Activated gamma-delta T cell treated with anti-CD3 and anti-CD28 coated beads, Interleukin-2, amount 50 U/mL, for 16 hours (primary cell): ENCODE measurements around the gene SLC15A4.
"Not testable (repeated sequence)": the region's sequence is repeated elsewhere in the genome, so short reads cannot be mapped to it uniquely, and the experiment has no call there.

Source experiments
- DNase-seq: peaks from one replicate; pipeline ENCODE4 v3.0.0-alpha.2; 2020; ENCODE audit warnings: low read depth

Gene SLC15A4

GRCh38 chr12:128844031-128844635 is 20.4 kb upstream of the SLC15A4 start:
- no peak for DNase-seq

- no peak for DNase-seq
Observed at GRCh38 chr12:128843538-128843937, 19.8 kb upstream of the SLC15A4 start.

GRCh38 chr12:128842579-128842978 is 18.8 kb upstream of the SLC15A4 start:
- DNase-seq = no peak

- no peak for DNase-seq
Observed at GRCh38 chr12:128840862-128841468, 17.2 kb upstream of the SLC15A4 start.

DNA sequence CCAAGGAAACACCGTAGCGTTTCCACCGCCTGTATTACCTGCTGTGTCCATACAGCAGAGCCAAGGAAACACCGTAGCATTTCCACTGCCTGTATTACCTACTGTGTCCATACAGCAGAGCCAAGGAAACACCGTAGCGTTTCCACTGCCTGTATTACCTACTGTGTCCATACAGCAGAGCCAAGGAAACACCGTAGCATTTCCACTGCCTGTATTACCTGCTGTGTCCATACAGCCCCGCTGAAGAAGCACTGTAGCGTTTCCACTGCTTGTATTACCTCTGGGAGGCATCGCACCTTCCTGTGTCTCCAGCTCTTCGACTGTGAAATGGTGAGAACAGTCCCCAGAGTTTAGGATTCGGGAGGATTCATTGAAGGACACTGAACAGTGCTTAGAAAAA is 16.1 kb upstream of the SLC15A4 start:
- not testable (repeated sequence) for DNase-seq

DNA sequence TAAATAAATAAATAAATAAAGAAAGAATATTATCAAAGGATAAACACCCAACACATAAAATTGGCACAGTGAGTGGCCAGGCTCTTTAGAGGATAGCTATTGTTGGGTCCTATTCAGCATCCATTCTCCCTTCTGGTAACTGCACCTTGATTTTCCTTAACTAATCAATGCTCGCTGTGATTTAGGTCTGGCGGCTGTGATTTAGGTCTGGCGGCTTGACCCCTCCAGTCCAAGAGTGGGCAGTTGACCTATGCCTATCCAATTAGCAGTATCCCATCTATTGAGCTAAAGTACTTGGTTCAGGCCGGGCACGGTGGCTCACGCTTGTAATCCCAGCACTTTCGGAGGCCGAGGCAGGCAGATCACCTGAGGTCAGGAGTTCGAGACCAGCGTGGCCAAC is 9.7 kb upstream of the SLC15A4 start:
- no peak for DNase-seq

GRCh38 chr12:128830505-128830893 is 6.7 kb upstream of the SLC15A4 start:
- DNase-seq = no peak

GRCh38 chr12:128829861-128830504 is 6.2 kb upstream of the SLC15A4 start:
- no peak for DNase-seq

- DNase-seq = no peak
Observed at GRCh38 chr12:128827724-128828123, 4.0 kb upstream of the SLC15A4 start.

- no peak for DNase-seq
Observed at GRCh38 chr12:128825835-128826234, 2.1 kb upstream of the SLC15A4 start.

- DNase-seq = no peak
Observed at GRCh38 chr12:128823216-128823915, 392 bp downstream of the SLC15A4 start.

DNA sequence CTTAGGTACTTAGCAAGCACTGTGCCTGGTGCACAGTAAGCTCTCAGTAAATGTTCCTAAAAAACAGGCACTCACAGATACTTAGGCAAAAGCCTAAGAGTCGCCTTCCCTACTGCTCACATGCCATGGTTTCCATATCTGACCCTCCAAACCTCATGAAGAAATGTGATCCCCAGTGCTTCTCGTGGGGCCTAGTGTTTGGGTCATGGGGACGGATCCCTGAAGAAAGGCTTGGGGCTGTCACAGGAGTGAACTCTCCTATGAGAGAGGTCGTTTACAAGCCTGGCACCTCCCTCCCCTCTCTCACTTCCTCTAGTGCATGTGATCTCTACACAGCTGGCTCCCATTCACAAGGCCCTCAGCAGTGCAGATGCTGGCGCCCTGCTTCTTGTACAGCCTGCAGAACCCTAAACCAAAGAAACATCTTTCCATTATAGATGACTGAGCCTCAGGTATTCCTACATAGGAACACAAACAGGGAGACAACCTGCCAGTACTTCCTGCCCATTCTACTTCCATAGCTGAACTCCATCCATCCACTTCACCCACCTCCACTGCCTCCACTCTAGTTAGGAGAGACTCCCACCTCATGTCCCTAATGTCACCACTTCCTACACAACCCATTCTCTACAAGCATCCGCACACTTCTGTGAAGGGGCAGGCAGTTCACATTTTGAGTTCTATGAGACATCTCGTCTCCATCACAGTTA is 2.9 kb downstream of the SLC15A4 start:
- DNase-seq = no peak

GRCh38 chr12:128820253-128820652 is 3.5 kb downstream of the SLC15A4 start:
- DNase-seq = no peak

DNA sequence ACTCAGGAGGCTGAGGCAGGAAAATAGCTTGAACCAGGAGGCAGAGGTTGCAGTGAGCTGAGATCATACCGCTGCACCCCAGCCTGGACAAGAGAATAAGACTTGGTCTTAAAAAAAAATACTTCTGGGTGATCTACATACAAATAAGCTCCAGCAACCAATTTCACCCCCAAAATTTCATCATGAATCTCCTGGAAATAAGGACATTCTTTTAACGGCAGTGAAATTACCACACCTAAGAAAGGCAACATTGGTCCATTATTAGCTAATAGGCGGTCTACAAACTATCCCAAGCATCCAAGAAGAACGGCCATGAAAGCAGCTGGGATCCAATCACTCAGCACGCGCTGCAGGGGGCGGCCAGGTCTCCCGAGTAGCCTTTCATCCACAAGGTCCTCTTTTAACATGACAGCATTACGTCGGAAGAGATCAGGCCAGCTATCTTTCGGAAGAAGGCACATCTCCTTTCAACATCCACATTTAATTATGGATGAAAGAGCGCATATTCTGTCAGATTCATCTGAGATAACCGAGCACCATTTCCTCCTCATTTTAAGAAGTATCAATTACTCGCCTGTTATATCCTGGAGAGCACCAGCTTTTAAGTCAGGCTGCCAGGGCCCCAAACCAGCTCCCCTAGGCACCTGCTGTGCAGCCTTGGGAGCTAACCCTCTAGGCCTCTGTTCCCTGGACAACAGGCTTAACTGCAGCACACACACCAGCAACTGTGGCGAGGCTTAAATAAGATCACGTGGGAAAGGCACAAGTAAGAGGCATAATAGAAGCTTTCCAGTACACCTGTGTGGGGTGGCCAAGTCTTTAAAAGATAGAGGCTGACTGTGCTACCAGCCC is 4.2 kb downstream of the SLC15A4 start:
- no peak for DNase-seq

DNA sequence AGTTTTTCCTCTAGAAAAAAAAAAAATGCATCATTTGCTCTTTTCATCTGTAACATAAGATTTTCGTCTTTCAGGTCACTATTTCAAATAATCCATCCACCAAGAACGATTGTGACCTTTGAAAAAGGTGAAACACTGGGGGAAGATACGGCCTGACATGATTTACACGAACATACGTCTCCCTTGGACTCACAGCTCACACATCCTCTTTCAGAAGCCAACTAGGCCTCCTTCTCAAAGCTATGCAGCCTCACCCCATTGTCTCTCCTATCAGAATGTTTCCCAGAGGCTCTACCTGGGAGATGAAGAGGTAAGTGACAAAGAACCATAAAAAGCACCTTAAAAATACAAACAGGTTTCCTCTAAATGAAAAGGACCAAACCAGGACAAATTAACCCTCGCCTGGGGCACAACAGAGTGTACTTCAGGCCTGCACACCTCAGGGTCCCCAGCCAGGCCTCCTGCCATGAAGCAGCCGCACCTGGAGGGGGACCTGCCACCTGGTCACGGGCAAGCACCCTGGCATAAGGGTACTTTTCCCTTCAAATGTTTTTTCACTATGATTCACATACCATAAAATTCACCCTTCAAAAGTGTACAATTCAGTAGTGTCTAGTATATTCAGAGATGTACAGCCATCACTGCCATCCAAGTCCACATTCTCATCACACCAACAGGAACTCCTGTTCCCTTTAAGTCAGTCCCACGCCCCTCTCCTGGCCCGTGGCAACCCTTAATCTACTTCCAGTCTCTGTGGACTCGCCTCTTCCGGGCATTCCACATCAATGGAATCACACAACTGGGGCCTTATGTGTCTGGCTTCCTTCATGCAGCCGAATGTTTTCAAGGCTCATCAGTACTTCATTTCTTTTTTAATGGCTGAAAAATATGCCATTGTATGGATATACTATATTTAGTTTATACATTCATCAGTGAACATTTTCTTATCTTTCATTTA is 5.4 kb downstream of the SLC15A4 start:
- no peak for DNase-seq

DNA sequence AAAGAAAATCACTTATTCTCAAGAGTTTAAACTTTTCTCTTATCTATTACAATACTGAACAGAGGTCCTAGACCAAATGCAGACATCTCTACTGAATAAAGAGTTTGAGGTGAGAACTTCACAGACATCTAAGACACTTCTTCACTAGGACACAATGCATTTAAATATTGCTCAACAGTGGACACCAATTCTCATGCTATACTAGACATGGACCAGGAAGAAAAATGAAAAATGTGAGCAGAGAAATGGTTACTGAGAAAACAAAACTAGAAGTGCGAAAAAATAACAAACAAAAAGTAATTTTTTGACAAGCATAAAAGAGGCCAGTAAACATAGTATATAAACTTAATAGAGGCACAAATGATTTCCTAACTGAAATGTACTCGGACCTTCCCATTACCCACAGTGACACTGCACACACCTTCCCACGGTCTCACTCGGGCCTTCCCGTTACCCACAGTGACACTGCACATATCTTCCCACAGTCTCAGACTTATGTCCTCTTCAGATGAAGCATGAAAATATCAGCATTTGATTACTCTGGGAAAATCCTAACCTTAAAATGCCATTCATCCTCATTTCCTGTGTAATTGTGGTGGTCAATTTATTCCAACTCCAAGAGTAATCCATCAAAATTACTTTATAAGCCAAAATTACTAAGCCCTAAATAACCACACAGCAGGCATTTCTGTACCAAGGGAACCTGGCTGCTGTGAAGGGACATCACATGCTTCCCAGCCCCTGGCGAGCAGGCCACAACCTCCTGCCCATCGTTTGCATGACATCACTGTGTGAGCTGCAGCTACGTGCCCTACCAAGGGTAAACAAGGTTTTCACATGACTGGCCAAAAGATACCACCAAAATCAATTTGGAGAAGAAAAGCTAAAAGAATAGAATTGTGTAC is 6.4 kb downstream of the SLC15A4 start:
- no peak for DNase-seq

- no peak for DNase-seq
Observed at GRCh38 chr12:128816643-128816920, 7.2 kb downstream of the SLC15A4 start.

DNA sequence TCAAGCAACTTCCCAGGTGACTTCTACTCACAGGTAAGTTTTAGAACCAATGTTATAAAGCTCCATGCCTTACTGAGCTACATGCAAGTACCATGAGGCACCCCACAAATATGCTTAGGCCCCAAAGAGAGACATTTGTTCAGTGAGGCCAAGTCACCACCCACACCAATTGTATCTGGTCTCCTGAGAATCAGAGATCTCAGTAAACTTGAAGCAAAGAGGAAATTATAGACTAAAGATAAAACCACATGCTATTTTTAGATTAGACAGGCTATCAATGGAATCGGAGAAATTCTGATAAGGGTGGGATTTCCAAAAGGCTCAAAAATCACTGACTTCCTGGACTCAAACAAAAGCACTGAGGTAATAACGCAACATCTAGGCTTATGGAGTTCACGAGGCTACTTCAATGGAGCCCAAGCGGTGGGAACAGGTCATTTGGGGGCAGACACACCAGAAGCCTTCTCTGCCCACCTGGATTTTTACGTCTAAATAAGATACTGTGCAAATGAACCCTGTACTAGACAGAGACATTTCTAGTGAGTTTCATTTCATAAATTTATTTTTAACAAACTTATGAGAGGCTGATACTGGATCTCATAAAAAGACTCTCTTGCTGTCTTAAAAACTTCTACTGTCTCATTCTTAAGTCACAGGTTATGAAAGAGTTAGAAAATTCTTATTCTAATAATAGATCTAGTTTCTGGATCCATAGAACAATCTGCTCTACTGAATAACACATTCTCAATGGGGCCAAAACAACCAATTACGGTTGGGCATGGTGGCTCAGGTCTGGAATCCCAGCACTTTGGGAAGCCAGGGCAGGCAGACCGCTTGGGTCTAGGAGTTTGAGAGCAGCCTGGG is 7.7 kb downstream of the SLC15A4 start:
- DNase-seq = no peak
